GM19463 (cell line): ENCODE data around the gene NMNAT2.
A peak's percentile ranks its signal among the peaks of the same experiment; 100 is the strongest.

Experiments used
- ATAC-seq: cut with Tn5 transposase; IDR thresholded peaks from one replicate; pipeline ENCODE4 v1.9.1; 2021; ENCODE audit warnings: mild to moderate bottlenecking, moderate library complexity; ENCODE audit not compliant: unreplicated experiment

The NMNAT2 gene

GRCh38 chr1:183218971-183219615 is 199.1 kb downstream of the NMNAT2 start:
- no peak for ATAC-seq

- ATAC-seq, result no peak
Measured at GRCh38 chr1:183218027-183218618, 200.1 kb downstream of the NMNAT2 start.

- no peak for ATAC-seq
Measured at GRCh38 chr1:183215936-183216335, 202.2 kb downstream of the NMNAT2 start.

- ATAC-seq, result no peak
Measured at GRCh38 chr1:183215076-183215720, 203.0 kb downstream of the NMNAT2 start.

GRCh38 chr1:183214021-183214970 is 203.9 kb downstream of the NMNAT2 start:
- no peak for ATAC-seq

GRCh38 chr1:183212870-183213269 is 205.3 kb downstream of the NMNAT2 start:
- ATAC-seq, result no peak

GRCh38 chr1:183210681-183211080 is 207.5 kb downstream of the NMNAT2 start:
- ATAC-seq, result no peak

GRCh38 chr1:183209533-183210158 is 208.5 kb downstream of the NMNAT2 start:
- ATAC-seq, result peak; percentile 87

- no peak for ATAC-seq
Measured at GRCh38 chr1:183206538-183207122, 211.6 kb downstream of the NMNAT2 start.

- no peak for ATAC-seq
Measured at GRCh38 chr1:183205196-183205781, 212.9 kb downstream of the NMNAT2 start.

- no peak for ATAC-seq
Measured at GRCh38 chr1:183203094-183203493, 215.1 kb downstream of the NMNAT2 start.

GRCh38 chr1:183200451-183200850 is 217.7 kb downstream of the NMNAT2 start:
- ATAC-seq, result no peak

GRCh38 chr1:183199304-183199703 is 218.9 kb downstream of the NMNAT2 start:
- ATAC-seq, result no peak

- ATAC-seq, result no peak
Measured at GRCh38 chr1:183198463-183198862, 219.7 kb downstream of the NMNAT2 start.
